ENCODE data around the gene U2AF2. TPM values are rescaled to one million over a fixed set of nuclear protein-coding genes. Genes with fewer than 3 reads are reported as not detected.

U2AF2 gene
- total RNA-seq = 195 TPM

GRCh38 chr19:55654868-55655647 is at the start of gene U2AF2:
Gene U2AF2, plus strand, starts transcription at chr19:55655035. Its CDS starts 70 bp downstream, at chr19:55655105.
- DNase-seq (ENCODE audit: low spot score) = peak; percentile 97

DNA sequence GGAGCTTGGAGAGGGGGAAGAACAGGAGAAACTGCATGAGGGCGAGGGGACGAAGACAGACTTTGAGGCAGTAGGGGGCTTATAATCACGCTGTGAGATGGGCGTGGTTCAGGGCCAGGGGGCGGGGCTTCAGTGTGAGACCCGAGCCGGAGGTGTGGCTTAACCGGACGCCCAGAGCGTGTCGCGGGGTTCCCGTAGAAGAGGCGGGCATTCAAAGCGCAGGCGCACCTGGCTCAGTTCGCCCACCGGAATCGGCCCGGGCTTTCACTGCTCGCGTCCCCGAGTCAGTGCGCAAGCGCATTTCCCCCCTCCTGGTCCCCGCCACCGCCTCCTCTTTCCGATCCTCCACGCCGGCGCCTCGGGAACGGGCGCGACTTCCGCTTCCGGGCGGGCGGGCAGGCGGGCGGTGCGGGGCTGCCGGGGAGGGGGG is 49.6 kb upstream of the U2AF2 start:
- peak; percentile 98 for DNase-seq (ENCODE audit: low spot score)

DNA sequence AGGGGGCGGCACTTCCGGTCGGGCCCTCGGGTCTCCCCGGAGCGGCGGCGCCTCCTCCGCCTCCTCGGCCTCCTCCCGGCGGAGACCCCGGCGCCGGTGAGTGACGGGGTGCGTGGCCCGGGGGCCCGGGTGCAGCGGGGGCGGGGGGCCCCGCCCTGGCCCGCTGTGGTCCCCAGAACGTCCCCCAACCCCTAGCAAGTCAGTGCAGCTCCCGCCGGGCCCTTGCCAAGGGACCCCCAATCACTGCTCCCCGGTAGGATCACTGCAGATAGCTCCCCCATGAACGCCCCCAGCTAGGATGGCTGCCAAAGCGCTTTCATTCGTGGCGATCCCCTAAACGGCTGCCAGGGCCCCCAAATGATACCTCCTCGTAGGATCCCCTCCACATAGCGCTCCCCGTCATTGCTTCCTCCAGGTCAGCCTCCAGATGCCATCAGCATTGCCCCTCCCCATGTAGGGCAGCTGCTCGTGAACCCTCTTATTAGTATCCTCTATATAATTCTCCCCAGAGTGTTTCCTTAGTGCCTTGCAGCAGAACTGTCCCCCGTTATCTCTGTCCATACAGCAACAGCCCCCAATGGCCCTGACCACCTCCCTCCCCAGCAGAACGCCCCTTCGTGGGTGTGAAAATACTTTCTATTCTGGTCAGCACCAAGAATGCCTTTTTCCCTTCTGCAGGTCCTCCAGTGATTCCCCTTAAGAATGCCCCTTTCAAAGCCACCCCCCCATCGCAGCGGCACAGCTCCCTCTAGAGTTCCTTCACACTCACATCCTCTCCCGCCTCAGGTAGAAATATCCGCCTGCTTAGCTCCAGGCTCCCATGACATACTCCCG is 49.0 kb upstream of the U2AF2 start, which contains the start of gene ZNF865:
TSS of gene ZNF865 (plus strand) at position 11 of the 834 bp plus-strand sequence. CDS start 7,972 bp downstream, outside the sequence.
- DNase-seq (ENCODE audit: low spot score) = peak; percentile 85

DNA sequence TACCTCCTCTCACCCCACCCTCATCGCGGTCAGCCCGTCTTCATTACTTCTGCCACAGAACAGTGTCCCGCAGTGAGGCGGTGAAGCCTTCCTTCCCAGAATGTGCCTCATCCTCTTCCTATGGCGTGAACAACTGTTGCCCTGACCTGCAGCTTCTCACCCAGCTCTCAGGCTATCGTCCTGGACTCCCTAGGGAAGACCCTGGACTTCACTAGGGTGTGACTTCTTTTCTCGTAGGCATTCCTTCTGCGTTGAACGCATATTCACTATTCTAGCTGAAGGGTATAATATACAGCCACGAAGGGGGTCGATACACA is 48.4 kb upstream of the U2AF2 start:
- DNase-seq (ENCODE audit: low spot score) = no peak

DNA sequence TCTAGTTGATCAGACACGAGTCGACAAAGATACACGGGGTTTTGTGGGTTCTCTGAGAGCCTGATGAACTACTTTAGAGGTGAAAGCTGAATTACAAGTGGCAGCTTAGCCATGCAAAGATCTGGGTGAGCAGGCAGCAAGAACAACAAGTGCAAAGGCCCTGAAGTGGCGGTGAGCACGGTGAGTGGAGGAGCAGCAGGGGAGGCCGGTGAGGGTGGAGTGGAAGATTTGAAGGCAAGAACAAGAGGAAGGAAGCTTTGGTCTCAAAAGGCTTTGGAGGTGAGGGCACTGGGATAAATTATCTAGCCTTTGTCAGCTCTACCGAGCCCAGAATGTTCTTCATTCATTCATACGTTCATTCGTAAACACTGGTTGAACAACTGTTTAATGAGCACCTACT is 48.0 kb upstream of the U2AF2 start:
- DNase-seq (ENCODE audit: low spot score) = no peak

DNA sequence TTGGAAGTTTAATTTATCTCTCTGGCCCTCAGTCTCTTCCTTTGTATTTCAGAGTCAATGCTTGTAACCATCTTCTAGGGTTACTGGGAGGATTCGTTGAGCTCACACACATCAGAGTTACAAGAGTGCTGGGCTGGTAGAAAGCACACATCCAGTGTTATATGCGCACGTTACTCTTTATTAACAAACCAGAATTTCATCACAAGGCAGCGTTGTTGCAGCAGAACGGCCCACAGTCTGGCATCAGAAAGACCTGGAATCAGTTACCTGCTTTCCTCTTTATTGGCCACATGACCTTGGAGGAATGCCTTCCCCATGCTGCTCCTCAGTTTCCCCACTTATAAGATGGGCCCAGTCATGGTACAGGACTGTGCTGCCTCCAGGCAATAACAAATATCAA is 45.5 kb upstream of the U2AF2 start:
- no peak for DNase-seq (ENCODE audit: low spot score)

DNA sequence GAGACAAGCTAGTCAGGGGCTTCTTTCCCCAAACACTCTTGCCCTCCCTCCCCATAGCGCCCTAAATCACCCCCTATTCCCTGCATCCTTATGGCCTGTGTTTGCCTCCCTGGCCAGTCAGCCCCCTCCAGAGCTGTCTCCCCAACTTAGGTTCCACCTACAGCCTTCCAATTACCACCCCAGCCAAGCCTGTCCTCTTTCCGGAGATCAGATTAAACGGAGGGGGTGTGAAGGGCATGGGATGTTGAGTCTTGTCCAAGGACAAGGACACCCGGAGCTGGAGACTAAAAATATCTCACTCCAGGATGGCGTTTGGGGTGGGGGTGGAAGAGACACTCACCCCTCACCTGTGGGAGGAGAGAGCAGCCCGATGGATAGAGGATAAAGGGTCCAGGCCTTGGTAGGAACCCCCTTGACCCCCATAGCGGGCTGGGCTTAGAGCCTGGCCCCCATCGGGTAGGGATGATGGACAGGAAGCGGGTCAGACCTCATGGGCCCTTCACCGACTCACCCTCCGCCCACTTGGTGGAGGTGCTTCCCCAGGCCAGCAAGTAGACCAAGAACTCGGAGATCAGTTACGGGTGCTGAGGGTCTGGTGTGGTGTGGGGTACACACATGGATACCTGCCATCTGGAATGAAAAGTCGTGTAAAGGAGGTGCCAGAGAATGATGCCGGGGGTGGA is 43.4 kb upstream of the U2AF2 start:
- DNase-seq (ENCODE audit: low spot score) = no peak

- DNase-seq (ENCODE audit: low spot score) = no peak
These were observed 42.7 kb upstream of the U2AF2 start for GRCh38 chr19:55611983-55612645.

GRCh38 chr19:55613396-55613795 is 41.4 kb upstream of the U2AF2 start:
- DNase-seq (ENCODE audit: low spot score) = no peak

DNA sequence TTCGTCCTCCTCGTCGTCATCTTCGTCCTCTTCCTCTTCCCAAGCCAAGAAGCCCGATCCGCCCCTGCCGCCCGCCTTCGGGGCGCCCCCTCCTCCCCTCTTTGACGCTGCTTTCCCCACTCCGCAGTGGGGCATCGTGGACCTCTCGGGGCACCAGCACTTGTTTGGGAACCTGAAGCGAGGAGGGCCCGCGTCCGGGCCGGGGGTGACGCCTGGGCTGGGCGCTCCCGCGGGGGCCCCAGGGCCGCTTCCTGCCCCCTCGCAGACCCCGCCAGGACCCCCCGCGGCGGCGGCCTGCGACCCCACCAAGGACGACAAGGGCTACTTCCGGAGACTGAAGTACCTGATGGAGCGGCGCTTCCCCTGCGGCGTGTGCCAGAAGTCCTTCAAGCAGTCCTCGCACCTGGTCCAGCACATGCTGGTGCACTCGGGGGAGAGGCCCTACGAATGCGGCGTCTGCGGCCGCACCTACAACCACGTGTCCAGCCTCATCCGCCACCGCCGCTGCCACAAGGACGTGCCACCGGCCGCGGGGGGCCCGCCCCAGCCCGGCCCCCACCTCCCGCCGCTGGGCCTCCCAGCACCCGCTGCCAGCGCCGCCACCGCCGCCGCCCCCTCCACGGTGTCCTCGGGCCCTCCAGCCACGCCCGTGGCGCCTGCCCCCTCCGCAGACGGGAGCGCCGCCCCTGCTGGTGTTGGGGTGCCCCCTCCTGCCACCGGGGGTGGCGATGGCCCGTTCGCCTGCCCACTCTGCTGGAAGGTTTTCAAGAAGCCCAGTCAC is 40.7 kb upstream of the U2AF2 start:
- no peak for DNase-seq (ENCODE audit: low spot score)

- DNase-seq (ENCODE audit: low spot score) = no peak
These were observed 39.9 kb upstream of the U2AF2 start for GRCh38 chr19:55614711-55615542.

GRCh38 chr19:55615543-55616394 is 39.1 kb upstream of the U2AF2 start:
- DNase-seq (ENCODE audit: low spot score) = no peak

GRCh38 chr19:55616395-55616875 is 38.4 kb upstream of the U2AF2 start:
- DNase-seq (ENCODE audit: low spot score) = no peak

- DNase-seq (ENCODE audit: low spot score) = no peak
These were observed 37.4 kb upstream of the U2AF2 start for GRCh38 chr19:55617426-55617825.

DNA sequence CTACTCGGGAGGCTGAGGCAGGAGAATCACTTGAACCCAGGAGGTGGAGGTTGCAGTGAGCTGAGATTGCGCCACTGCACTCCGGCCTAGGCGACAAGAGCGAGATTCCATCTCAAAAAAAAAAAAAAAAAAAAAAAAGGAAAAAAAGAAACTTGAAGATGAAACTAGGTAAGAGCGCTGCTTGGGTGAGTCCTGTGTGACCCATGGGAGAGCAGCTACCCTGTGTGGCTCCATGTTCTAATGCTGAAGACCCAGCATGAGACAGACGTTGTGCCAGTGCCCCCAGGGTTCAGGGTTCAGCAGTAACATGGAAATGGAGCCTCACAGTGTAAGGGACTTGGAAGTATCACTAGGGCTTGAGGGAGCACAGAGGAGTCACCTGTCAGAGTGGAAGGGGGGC is 36.4 kb upstream of the U2AF2 start:
- DNase-seq (ENCODE audit: low spot score) = no peak

- DNase-seq (ENCODE audit: low spot score) = no peak
These were observed 35.5 kb upstream of the U2AF2 start for GRCh38 chr19:55619286-55619685.

DNA sequence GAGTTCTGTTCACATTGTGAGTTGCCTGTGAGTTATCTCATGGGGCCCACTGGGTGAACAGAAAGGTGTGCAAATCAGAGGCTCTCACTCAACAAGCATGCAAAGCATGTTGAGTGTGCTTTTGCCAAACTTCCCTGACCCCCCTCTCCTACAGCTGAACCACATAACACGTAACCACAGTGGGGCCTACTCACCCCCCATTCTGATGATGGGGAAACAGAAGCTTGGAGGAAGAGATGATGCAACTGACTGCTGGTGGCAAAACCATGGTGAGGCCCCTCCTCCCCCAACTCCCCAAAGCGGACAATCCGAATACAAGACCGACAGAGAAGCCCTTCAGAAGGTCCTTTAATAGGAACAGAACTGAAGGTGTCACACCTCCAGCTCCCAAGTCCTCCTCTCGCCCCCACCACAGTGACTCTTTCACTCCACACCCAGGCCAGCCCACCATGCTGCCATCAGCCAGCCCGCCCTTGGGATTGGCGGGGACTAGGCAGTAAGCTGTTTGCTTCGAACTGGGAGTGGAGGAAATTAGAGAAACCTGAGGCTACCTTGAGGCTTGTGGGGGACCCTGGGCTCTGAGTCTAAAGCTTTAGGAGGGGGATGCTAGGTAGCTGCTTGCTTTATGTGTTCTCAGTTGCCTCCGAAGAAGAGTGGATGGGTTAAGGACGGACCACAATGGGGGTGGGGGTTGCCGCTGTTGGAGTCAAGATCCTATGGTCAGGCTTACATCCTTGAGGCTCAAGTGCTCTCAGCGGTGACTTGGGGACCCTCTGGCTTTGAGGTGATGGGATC is 34.2 kb upstream of the U2AF2 start:
- no peak for DNase-seq (ENCODE audit: low spot score)

DNA sequence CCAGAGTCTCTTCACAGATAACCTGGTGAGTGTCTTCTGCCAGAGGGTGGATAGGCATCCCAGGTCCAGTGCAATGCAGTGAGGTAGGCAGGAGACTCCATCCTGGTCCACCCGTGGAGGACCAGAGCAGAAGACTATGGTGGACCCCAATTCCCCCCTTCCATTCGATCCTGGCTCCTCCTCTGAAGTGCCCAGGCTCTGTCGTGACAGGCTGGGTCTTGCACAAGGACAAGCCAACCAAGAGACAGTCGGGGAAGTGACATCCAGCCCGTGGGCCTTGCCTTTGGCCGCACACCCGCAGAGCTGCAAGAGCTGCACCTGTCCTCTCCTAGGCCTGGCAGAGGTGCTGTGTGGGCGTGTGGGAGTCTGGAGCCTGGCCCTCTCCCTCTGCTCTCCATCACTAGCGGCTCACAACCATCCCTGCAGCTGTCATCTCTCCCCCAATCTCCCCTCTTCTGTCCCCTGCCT is 33.6 kb upstream of the U2AF2 start:
- DNase-seq (ENCODE audit: low spot score) = no peak

All from ureter (tissue), 1 donor.